Mesodermal cell (in vitro differentiated cells): ENCODE data around the gene CMTM8.
A peak's percentile ranks its signal among the peaks of the same experiment; 100 is the strongest.
"Not testable (repeated sequence)": the region's sequence is repeated elsewhere in the genome, so short reads cannot be mapped to it uniquely, and the experiment has no call there.

ENCODE experiments used
- H3K27ac ChIP-seq: 2 replicates; pipeline ENCODE4 v1.7.0; 2013; ENCODE audit warnings: mild to moderate bottlenecking, low read depth, low read length, moderate library complexity; ENCODE audit not compliant: severe bottlenecking
- H3K36me3 ChIP-seq: 2 replicates; pipeline ENCODE4 v1.7.1; 2013; ENCODE audit warnings: mild to moderate bottlenecking, low read length, moderate library complexity; ENCODE audit not compliant: control insufficient read depth, insufficient read depth
- H3K4me1 ChIP-seq: one replicate; pipeline ENCODE4 v1.7.1; 2013; ENCODE audit warnings: mild to moderate bottlenecking, low read length; ENCODE audit not compliant: insufficient read depth, control insufficient read depth, poor library complexity, severe bottlenecking
- H3K4me3 ChIP-seq: 2 replicates; pipeline ENCODE4 v1.7.0; 2013; ENCODE audit warnings: low read length, control low read depth, mild to moderate bottlenecking; ENCODE audit not compliant: insufficient read depth, poor library complexity, severe bottlenecking; ENCODE audit errors: extremely low read depth
- H3K9me3 ChIP-seq: 2 replicates; pipeline ENCODE4 v1.7.1; 2013; ENCODE audit warnings: mild to moderate bottlenecking, low read length, moderate library complexity; ENCODE audit not compliant: control insufficient read depth
- WGBS, 2 experiments: methylation state at CpG; one replicate each; pipeline ENCODE4 v1.1.5; 2013; ENCODE audit warnings: missing lambda C conversion rate in 2 of 2; ENCODE audit not compliant: insufficient coverage in 2 of 2; 5-methylcytosine and 5-hydroxymethylcytosine counted together

The CMTM8 gene

GRCh38 chr3:32228743-32229142 is 9.7 kb upstream of the CMTM8 start:
- not testable (repeated sequence) for H3K27ac ChIP-seq, H3K36me3 ChIP-seq, H3K4me1 ChIP-seq, H3K9me3 ChIP-seq, H3K4me3 ChIP-seq
- 81 to 96% methylated on average over 3 to 4 of the region's 4 CpGs for WGBS, 2 experiments

- no peaks in the 10 kb centered on the region for H3K36me3 ChIP-seq
- 92 to 100% methylated on average over 2 to 3 of the region's 4 CpGs for WGBS, 2 experiments
- H3K4me1 ChIP-seq, result no peaks in the 10 kb centered on the region
- H3K27ac ChIP-seq, result no peak overlapping the region
- no peaks in the 10 kb centered on the region for H3K9me3 ChIP-seq
- H3K4me3 ChIP-seq, result no peak overlapping the region
Observed at GRCh38 chr3:32229565-32229964, 8.9 kb upstream of the CMTM8 start.

- H3K4me3 ChIP-seq, result no peak overlapping the region
- no peaks in the 10 kb centered on the region for H3K4me1 ChIP-seq
- no peaks in the 10 kb centered on the region for H3K9me3 ChIP-seq
- H3K27ac ChIP-seq, result no peak overlapping the region
- H3K36me3 ChIP-seq, result no peaks in the 10 kb centered on the region
Observed at GRCh38 chr3:32236377-32236776, 2.1 kb upstream of the CMTM8 start.

GRCh38 chr3:32237670-32238452 is 619 bp upstream of the CMTM8 start:
- H3K27ac ChIP-seq, result no peak overlapping the region
- WGBS, 2 experiments, result 1 to 4% methylated on average over 47 to 48 of the region's 49 CpGs
- no peaks in the 10 kb centered on the region for H3K36me3 ChIP-seq
- peak overlapping the region; percentile 66 for H3K4me3 ChIP-seq
- H3K9me3 ChIP-seq, result no peaks in the 10 kb centered on the region
- H3K4me1 ChIP-seq, result no peaks in the 10 kb centered on the region

- 64 to 66% methylated on average over 9 to 10 of the region's 12 CpGs for WGBS, 2 experiments
- H3K4me1 ChIP-seq, result no peaks in the 10 kb centered on the region
- no peaks in the 10 kb centered on the region for H3K9me3 ChIP-seq
- H3K4me3 ChIP-seq, result peak overlapping the region; percentile 66
- no peak overlapping the region for H3K27ac ChIP-seq
- no peaks in the 10 kb centered on the region for H3K36me3 ChIP-seq
Observed at GRCh38 chr3:32239307-32240158, 1.1 kb downstream of the CMTM8 start.

- 58 to 73% methylated on average over 4 to 6 of the region's 6 CpGs for WGBS, 2 experiments
- no peak overlapping the region for H3K4me3 ChIP-seq
- no peaks in the 10 kb centered on the region for H3K9me3 ChIP-seq
- no peaks in the 10 kb centered on the region for H3K4me1 ChIP-seq
- no peak overlapping the region for H3K27ac ChIP-seq
- no peaks in the 10 kb centered on the region for H3K36me3 ChIP-seq
Observed at GRCh38 chr3:32240159-32240545, 1.7 kb downstream of the CMTM8 start.

- H3K9me3 ChIP-seq, result no peaks in the 10 kb centered on the region
- no peak overlapping the region for H3K27ac ChIP-seq
- no peaks in the 10 kb centered on the region for H3K36me3 ChIP-seq
- H3K4me3 ChIP-seq, result no peak overlapping the region
- 88 to 100% methylated on average over 2 to 3 of the region's 4 CpGs for WGBS, 2 experiments
- no peaks in the 10 kb centered on the region for H3K4me1 ChIP-seq
Observed at GRCh38 chr3:32241100-32241499, 2.6 kb downstream of the CMTM8 start.

GRCh38 chr3:32243519-32243918 is 5.0 kb downstream of the CMTM8 start:
- H3K4me1 ChIP-seq, result no peaks in the 10 kb centered on the region
- H3K27ac ChIP-seq, result no peak overlapping the region
- no peak overlapping the region for H3K4me3 ChIP-seq
- WGBS, 2 experiments, result 83 to 85% methylated on average over 1 to 2 of the region's 2 CpGs
- H3K36me3 ChIP-seq, result no peaks in the 10 kb centered on the region
- H3K9me3 ChIP-seq, result no peaks in the 10 kb centered on the region

GRCh38 chr3:32245200-32245599 is 6.7 kb downstream of the CMTM8 start:
- no peaks in the 10 kb centered on the region for H3K4me1 ChIP-seq
- no peaks in the 10 kb centered on the region for H3K9me3 ChIP-seq
- H3K27ac ChIP-seq, result no peak overlapping the region
- no peak overlapping the region for H3K4me3 ChIP-seq
- no peaks in the 10 kb centered on the region for H3K36me3 ChIP-seq
- WGBS, 2 experiments, result no CpG with 5 or more reads among the region's 2 CpGs

- Histone ChIP-seq H3K9me3 (no peaks in the 10 kb centered on the region), H3K4me3 (no peak overlapping the region), H3K36me3 (no peaks in the 10 kb centered on the region), H3K27ac (no peak overlapping the region), H3K4me1 (no peaks in the 10 kb centered on the region)
- WGBS, 2 experiments, result 81 to 95% methylated on average over 3 of the region's 4 CpGs
Observed at GRCh38 chr3:32246079-32246675, 7.7 kb downstream of the CMTM8 start.
